Measurements from ENCODE around the gene FOXP2.

GRCh38 chr7:114508086-114508485 is 93.5 kb downstream of the FOXP2 start:
- no peak for TF ChIP-seq CTCF (IDR thresholded peaks at IDR 0.05; ENCODE audit: low read length)
- no peak for TF ChIP-seq EZH2 (IDR thresholded peaks at IDR 0.05; ENCODE audit: borderline replicate concordance, low read length)
